Testis (tissue), 3 donors: ENCODE data around the gene SERPING1. TPM values are rescaled to one million over a fixed set of nuclear protein-coding genes. Genes with fewer than 3 reads are reported as not detected.

ENCODE experiments used
- DNase-seq: peaks from one replicate; pipeline ENCODE4 v3.0.0-alpha.2; 2019
- H3K27ac ChIP-seq, 2 donors: fragments of 200-600 bp; sonication (generic); one replicate each; pipeline ENCODE4 v1.5.1; 2019
- H3K27me3 ChIP-seq: fragments of 200-600 bp; sonication (generic); one replicate; pipeline ENCODE4 v1.5.1; 2019
- H3K36me3 ChIP-seq: fragments of 200-600 bp; sonication (generic); one replicate; pipeline ENCODE4 v1.5.1; 2017; ENCODE audit warnings: low read depth; ENCODE audit errors: missing control alignments
- H3K4me1 ChIP-seq: fragments of 200-600 bp; sonication (generic); one replicate; pipeline ENCODE4 v1.5.1; 2019
- H3K4me3 ChIP-seq, 2 donors: fragments of 200-600 bp; sonication (generic); one replicate each; pipeline ENCODE4 v1.5.1; 2017 to 2019
- H3K9me3 ChIP-seq: fragments of 200-600 bp; sonication (generic); one replicate; pipeline ENCODE4 v1.5.1; 2017
- POLR2A ChIP-seq: fragments of 450-650 bp; IDR thresholded peaks from one replicate; pipeline ENCODE4 v1.6.1; 2017; ENCODE audit warnings: antibody characterized with exemption, mild to moderate bottlenecking, moderate library complexity
- WGBS, 2 donors: methylation state at CpG; one replicate each; pipeline ENCODE4 v1.1.5; 2018; 5-methylcytosine and 5-hydroxymethylcytosine counted together
- intact Hi-C: fragments of 100-400 bp; cut with DNase I; formaldehyde crosslinking; loops from one replicate; pipeline ENCODE4 v1.15.1; 2023; ENCODE audit warnings: low total_unique reads
- polyA plus RNA-seq: library from polyadenylated mRNA; stranded (reverse); fragments of 350-450 nt; fragmentation: Illumina TruSeq; extraction: RNeasy Lipid Tissue Mini Kit (QIAGEN cat#74804); gene quantifications from one replicate; pipeline ENCODE4 v1.2.3, GENCODE V29; 2014; ENCODE audit warnings: low read depth, low replicate concordance; ENCODE audit not compliant: insufficient read depth
- total RNA-seq, 2 donors: library from RNA; depleted of rRNA; stranded (reverse); fragments of >200 nt; gene quantifications; one replicate each; pipeline ENCODE4 v1.2.3, GENCODE V29; 2016
- TF ChIP-seq, protein P1 (sequence below), 3 experiments: fragments of 450-650 bp in 2 of 3; fragments of 200-600 bp in 1 of 3; sonication (generic) in 1 of 3; IDR thresholded peaks; one replicate each; pipeline ENCODE4 v1.5.1; 2016 to 2019; ENCODE audit warnings: antibody characterized with exemption in 3 of 3, mild to moderate bottlenecking in 2 of 3, moderate library complexity in 1 of 3

Gene SERPING1
- total and polyA plus RNA-seq, 3 donors from 2014 or later, result 53.6 to 273 (median 113) TPM

DNA sequence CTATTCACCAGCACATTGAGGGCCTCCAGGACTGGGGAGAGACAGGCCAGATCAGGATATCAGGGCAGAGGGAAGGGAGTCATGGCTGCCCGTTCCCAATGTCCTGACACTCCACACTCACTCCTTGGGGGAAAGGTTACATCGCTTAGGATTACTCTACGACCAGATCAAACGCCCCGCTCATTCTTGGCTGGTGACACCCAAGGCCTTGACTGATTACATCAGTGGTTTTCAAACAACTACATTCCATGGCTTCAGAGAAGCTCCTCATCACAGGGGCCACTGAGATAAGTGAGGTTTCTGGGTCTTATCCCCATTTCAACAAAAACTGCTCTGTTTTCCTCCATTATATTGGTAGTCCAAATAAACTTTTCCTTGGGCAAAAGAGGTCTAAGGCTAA is 45.0 kb upstream of the SERPING1 start:
- H3K27ac ChIP-seq, result no peak overlapping the region
- no peaks in the 10 kb centered on the region for H3K4me1 ChIP-seq
- no peak overlapping the region for H3K4me3 ChIP-seq
- no peaks in the 10 kb centered on the region for H3K27me3 ChIP-seq
- no peaks in the 10 kb centered on the region for H3K36me3 ChIP-seq
- intact Hi-C loops, result no loop called here
- DNase-seq, result no peak
- TF ChIP-seq, protein P1, sequence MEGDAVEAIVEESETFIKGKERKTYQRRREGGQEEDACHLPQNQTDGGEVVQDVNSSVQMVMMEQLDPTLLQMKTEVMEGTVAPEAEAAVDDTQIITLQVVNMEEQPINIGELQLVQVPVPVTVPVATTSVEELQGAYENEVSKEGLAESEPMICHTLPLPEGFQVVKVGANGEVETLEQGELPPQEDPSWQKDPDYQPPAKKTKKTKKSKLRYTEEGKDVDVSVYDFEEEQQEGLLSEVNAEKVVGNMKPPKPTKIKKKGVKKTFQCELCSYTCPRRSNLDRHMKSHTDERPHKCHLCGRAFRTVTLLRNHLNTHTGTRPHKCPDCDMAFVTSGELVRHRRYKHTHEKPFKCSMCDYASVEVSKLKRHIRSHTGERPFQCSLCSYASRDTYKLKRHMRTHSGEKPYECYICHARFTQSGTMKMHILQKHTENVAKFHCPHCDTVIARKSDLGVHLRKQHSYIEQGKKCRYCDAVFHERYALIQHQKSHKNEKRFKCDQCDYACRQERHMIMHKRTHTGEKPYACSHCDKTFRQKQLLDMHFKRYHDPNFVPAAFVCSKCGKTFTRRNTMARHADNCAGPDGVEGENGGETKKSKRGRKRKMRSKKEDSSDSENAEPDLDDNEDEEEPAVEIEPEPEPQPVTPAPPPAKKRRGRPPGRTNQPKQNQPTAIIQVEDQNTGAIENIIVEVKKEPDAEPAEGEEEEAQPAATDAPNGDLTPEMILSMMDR (IDR thresholded peaks at IDR 0.05), result no peak
- no peak for TF ChIP-seq POLR2A
- no peaks in the 10 kb centered on the region for H3K9me3 ChIP-seq
- WGBS, 2 donors, result 92% methylated on average over 5 of the region's 5 CpGs

DNA sequence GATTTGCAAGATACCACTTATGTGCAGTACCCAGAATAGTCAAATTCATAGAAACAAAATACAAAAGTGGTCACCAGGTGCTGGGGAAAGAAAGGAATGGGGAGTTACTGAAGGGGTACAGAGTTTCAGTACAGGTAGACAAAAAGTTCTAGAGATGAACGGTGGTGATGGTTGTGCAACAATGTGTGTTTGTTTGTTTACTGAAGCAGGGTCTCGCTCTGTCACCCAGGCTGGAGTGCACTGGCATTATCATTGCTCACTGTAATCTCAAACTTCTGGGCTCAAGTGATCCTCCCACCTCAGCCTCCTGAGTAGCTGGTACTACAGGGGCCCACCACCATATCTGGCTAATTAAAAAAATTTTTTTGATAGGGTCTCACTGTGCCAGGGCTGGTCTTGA is 42.1 kb upstream of the SERPING1 start:
- WGBS, 2 donors, result 82 to 87% methylated on average over 2 of the region's 2 CpGs
- Histone ChIP-seq H3K36me3 (no peaks in the 10 kb centered on the region), H3K27me3 (no peaks in the 10 kb centered on the region), H3K27ac (no peak overlapping the region), H3K9me3 (no peaks in the 10 kb centered on the region), H3K4me3 (no peak overlapping the region), H3K4me1 (no peaks in the 10 kb centered on the region)
- no peak for TF ChIP-seq POLR2A
- TF ChIP-seq, protein P1 (IDR thresholded peaks at IDR 0.05), result no peak
- no peak for DNase-seq
- intact Hi-C loops, result no loop called here

DNA sequence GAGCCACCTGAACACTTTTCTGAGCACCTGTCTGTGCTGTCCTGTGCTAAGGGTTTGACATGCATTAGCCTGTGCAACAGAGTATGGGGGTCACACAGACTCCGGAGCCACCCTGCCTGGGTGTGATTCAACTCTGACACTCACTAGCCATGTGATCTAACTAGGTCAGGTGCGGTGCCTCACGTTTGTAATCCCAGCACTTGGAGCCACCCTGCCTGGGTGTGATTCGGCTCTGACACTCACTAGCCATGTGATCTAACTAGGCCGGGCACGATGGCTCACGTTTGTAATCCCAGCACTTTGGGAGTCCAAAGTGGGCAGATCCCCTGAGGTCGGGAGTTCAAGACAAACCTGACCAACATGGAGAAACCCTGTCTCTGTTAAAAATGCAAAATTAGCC is 41.4 kb upstream of the SERPING1 start:
- Histone ChIP-seq H3K9me3 (no peaks in the 10 kb centered on the region), H3K27ac (no peak overlapping the region), H3K27me3 (no peaks in the 10 kb centered on the region), H3K36me3 (no peaks in the 10 kb centered on the region), H3K4me1 (no peaks in the 10 kb centered on the region), H3K4me3 (no peak overlapping the region)
- WGBS, 2 donors, result 79 to 87% methylated on average over 3 to 8 of the region's 8 CpGs
- TF ChIP-seq POLR2A, result no peak
- TF ChIP-seq, protein P1 (IDR thresholded peaks at IDR 0.05), result no peak
- intact Hi-C loops, result no loop called here
- DNase-seq, result no peak

DNA sequence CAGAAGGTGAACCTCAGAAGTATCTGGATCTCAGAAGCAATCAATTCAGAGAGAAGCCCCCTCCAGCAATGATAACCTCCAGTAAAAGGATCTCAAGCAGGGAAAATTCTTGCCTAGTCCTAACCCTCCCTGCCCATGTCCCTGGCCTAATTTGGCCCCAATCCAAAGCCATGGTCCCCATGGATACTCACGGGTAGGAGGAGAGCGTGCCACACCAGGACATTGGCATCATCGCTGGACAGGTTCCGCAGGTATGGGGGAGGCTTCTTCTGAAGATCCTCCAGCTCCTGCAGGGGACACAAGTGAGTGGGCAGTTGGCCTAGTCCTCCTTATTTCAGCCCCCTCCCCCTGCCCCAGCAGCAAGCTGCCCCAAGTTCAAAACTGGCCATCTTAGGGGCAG is 37.3 kb upstream of the SERPING1 start:
- Histone ChIP-seq H3K4me3 (no peak overlapping the region), H3K36me3 (no peaks in the 10 kb centered on the region), H3K9me3 (no peaks in the 10 kb centered on the region), H3K4me1 (no peaks in the 10 kb centered on the region), H3K27ac (no peak overlapping the region), H3K27me3 (no peaks in the 10 kb centered on the region)
- TF ChIP-seq, protein P1 (IDR thresholded peaks at IDR 0.05), result no peak
- no peak for TF ChIP-seq POLR2A
- intact Hi-C loops, result no loop called here
- no peak for DNase-seq
- WGBS, 2 donors, result 93 to 100% methylated on average over 1 to 4 of the region's 4 CpGs

DNA sequence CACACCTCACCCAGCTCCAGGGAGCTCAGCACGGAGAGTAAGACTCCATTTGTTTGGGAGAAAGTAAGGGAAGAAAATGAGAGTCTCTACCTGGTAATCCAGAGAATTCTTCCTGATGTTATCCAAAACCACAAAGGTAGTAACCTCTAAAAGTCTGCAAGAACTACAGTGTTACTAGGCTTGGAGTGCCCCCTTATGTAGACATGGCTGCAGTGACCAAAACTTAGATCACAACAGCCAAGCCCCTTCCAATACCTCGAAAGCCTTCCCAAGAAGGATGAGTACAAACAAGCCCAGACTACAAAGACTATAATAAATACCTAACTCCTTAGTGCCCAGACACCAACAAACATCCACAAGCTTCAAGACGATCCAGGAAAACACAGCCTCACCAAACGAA is 34.9 kb upstream of the SERPING1 start:
- Histone ChIP-seq H3K4me3 (no peak overlapping the region), H3K27ac (peak overlapping the region in 1 of 2 donors; percentile 15), H3K27me3 (no peaks in the 10 kb centered on the region), H3K36me3 (no peaks in the 10 kb centered on the region), H3K4me1 (peaks cover 12% of the 10 kb centered on the region), H3K9me3 (no peaks in the 10 kb centered on the region)
- intact Hi-C loops, result no loop called here
- TF ChIP-seq, protein P1 (IDR thresholded peaks at IDR 0.05), result no peak
- no peak for TF ChIP-seq POLR2A
- 64 to 70% methylated on average over 4 of the region's 4 CpGs for WGBS, 2 donors
- DNase-seq, result no peak
